SK-N-SH (cell line): ENCODE results near the gene FOXP1.

ENCODE experiments used
- ELF1 ChIP-seq: IDR thresholded peaks from 2 replicates; pipeline ENCODE4 v1.4.0; 2012
- EZH2phosphoT487 ChIP-seq: fragments of 200-600 bp; sonication (generic); IDR thresholded peaks from 2 replicates; pipeline ENCODE4 v1.6.1; 2017; ENCODE audit warnings: low read depth, mixed run types, mild to moderate bottlenecking, antibody characterized with exemption, moderate library complexity, borderline replicate concordance
- JUND ChIP-seq: IDR thresholded peaks from 2 replicates; pipeline ENCODE4 v1.4.0; 2012
- TAF1 ChIP-seq: IDR thresholded peaks from 2 replicates; pipeline ENCODE4 v1.6.1; 2012; ENCODE audit warnings: low read depth, mild to moderate bottlenecking, low read length, moderate library complexity, borderline replicate concordance
- TF ChIP-seq, protein P1 (sequence below): fragments of 200-600 bp; sonication (generic); IDR thresholded peaks from 2 replicates; pipeline ENCODE4 v1.6.1; 2017; ENCODE audit warnings: antibody characterized with exemption, mild to moderate bottlenecking, moderate library complexity

DNA sequence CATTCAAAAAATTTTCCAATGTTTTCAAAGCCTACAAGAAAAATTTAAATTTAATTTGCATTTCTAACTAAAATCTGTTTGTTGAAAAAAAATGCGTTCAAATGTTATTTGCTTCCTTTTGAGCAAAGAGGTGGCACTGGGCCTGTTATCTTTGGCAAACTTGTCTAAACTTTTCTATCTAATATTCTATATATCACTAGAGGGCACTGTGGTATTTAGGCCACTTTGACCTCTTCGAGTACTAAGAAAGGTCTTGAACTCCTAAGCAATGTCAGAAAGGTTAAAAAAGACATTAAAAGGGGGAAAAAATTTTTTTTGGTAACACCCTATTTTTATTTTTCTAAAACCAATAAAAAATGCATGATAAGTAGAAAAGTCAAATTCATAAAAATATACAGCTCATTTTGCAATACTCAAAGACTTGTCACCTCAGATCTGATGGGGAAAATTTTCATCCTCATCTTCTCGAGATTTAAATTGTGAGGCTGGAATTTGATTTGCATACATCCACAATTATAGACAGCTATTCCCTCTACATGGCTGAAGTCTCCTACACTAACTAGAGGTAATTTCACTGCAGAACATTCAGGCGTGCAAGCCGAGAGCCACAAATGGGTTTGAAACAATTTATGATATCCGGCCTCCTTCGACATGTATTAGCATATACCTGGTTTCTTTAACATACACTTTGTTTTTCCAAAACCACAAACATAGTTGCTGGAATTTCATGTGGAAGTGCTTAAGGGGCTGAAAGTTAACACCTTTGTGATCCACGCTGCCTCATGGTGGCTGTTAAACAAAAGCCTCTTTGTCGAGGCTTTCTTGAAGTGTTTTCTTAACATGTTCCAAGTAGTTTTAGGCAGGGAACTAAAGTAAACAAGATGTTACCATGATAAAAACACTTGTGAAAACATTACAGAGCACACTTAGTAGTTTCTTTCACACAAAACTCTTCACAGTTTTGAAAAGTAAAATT lies 576.4 kb downstream of the FOXP1 start:
- TF ChIP-seq EZH2phosphoT487 (no peak), JUND (no peak), ELF1 (no peak), TAF1 (no peak)
- TF ChIP-seq, protein P1, sequence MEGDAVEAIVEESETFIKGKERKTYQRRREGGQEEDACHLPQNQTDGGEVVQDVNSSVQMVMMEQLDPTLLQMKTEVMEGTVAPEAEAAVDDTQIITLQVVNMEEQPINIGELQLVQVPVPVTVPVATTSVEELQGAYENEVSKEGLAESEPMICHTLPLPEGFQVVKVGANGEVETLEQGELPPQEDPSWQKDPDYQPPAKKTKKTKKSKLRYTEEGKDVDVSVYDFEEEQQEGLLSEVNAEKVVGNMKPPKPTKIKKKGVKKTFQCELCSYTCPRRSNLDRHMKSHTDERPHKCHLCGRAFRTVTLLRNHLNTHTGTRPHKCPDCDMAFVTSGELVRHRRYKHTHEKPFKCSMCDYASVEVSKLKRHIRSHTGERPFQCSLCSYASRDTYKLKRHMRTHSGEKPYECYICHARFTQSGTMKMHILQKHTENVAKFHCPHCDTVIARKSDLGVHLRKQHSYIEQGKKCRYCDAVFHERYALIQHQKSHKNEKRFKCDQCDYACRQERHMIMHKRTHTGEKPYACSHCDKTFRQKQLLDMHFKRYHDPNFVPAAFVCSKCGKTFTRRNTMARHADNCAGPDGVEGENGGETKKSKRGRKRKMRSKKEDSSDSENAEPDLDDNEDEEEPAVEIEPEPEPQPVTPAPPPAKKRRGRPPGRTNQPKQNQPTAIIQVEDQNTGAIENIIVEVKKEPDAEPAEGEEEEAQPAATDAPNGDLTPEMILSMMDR = peak; percentile 68
